SK-N-DZ (cell line): Measurements from ENCODE around the gene SUCNR1. TPM values are rescaled to one million over a fixed set of nuclear protein-coding genes. Genes with fewer than 3 reads are reported as not detected.
A peak's percentile ranks its signal among the peaks of the same experiment; 100 is the strongest.
"Not testable (repeated sequence)": the region's sequence is repeated elsewhere in the genome, so short reads cannot be mapped to it uniquely, and the experiment has no call there.

Source experiments
- DNase-seq: peaks from one replicate; pipeline ENCODE4 v3.0.0-alpha.2; 2015; ENCODE audit warnings: low spot score
- polyA plus RNA-seq, 2 experiments: library from polyadenylated mRNA; depleted of rRNA; stranded (reverse); fragments of >200 nt; gene quantifications; 2 replicates each; pipeline ENCODE4 v1.2.3, GENCODE V29; 2014

SUCNR1 gene, protein sequence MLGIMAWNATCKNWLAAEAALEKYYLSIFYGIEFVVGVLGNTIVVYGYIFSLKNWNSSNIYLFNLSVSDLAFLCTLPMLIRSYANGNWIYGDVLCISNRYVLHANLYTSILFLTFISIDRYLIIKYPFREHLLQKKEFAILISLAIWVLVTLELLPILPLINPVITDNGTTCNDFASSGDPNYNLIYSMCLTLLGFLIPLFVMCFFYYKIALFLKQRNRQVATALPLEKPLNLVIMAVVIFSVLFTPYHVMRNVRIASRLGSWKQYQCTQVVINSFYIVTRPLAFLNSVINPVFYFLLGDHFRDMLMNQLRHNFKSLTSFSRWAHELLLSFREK
- not detected in 2 replicates for polyA plus RNA-seq (2014; cell fraction: cytosol; rRNA removed)
- not detected in 2 replicates for polyA plus RNA-seq (2014; cell fraction: nucleus; rRNA removed)

- no peak for DNase-seq
These were observed at the start of gene SUCNR1 for GRCh38 chr3:151873398-151873797. SUCNR1 (plus strand) TSS chr3:151873643; CDS start chr3:151879893, 6,250 bp downstream.

GRCh38 chr3:151827816-151828215 is 45.6 kb upstream of the SUCNR1 start:
- no peak for DNase-seq

DNA sequence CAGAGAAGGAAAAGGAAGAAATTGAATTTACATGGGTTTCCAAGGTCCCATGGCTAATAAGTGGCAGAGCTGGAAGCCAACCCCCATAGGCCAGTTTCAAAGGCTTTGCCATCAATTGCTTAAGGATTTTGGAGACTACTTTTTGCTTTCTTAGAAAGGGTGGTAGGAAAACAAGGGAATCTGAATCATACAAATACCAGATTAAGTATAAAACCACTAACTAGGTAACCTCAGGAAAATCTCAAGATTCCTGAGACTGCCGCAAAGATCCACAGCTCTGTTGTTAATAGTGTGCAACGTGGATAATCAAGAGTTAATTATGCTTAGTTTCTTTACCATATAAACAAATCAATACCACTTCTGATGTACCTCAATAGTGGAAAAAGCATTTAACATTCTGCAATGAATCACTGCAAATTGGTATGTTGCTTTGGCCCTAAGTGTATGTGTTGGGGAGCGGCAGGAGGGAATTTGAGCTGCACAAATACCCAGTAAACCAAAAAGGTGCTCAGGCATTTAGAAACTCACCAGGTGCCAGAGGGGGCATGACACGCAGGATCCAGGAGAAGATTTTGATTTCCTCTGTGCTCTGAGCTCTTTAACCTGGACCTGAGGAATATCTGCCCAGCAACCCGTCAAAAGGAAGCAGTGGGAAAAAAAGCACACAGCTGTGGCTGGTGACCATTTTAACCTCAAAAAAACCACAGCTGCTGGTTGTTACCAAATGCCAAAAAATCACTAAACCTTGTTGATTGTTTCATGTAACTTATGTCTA is 37.5 kb upstream of the SUCNR1 start:
- no peak for DNase-seq

GRCh38 chr3:151837057-151837456 is 36.4 kb upstream of the SUCNR1 start:
- peak; percentile 14 for DNase-seq

DNA sequence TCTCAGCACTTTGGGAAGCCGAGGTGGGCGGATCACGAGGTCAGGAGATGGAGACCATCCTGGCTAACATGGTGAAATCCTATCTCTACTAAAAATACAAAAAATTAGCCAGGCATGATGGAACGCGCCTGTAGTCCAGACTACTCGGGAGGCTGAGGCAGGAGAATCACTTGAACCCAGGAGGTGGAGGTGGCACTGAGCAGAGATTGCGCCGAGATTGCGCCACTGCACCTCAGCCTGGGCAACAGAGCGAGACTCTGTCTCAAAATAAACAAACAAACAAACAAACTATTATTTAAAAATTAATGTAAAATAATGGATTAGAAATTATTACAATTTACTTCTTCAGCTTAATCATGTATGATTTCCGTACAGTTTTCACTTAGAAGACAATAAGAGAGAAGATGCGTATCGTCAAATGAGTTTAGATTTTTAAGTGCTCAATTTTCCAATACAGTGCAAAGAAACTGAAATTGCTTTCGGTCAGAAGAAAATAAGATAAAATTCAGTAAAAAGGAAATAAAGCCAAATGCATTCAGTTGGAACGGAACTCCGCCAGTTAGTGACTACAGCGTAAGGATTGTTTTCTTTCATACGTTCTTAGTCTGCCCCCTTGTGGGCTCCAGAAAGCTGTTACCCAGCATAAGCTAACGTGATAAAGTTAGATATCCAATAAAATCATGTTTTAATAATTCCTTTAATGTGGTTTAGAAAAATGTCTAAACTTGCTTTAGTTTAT is 34.7 kb upstream of the SUCNR1 start:
- DNase-seq = peak; percentile 80

DNA sequence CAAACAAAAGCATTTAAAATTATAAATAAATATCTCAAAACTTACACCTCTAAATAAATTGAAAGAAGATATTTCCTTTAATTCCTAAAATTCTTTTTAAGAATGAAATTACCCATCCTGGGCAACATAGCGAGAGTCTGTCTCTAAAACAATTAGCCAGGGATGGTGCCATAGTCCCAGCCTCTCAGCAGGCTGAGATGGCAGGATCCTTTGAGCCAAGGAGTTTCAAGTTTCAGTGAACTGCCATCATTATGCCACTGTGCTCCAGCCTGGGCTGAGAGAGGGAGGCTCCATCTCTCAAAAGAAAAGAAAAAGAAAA is 34.2 kb upstream of the SUCNR1 start:
- DNase-seq = no peak

DNA sequence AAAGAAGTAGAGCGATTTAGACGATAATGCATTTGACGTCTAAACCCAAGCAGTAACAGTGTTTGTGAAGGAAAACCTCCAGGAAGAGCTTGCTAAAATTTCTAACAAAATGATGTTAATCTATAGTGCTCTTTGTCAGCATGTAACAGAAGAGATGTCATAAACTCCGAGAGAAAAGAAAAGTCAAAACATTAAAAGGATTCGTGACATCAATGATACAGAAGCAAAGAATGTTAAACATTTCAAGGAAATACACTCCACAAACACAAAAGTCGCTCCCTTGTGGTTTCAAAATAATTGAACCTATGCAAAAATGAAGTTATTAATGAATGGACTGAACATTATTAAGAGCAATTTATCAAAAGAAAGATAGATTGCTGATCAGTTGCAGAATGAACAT is 31.6 kb upstream of the SUCNR1 start:
- DNase-seq = no peak

- DNase-seq = no peak
These were observed 30.2 kb upstream of the SUCNR1 start for GRCh38 chr3:151843275-151843674.

DNA sequence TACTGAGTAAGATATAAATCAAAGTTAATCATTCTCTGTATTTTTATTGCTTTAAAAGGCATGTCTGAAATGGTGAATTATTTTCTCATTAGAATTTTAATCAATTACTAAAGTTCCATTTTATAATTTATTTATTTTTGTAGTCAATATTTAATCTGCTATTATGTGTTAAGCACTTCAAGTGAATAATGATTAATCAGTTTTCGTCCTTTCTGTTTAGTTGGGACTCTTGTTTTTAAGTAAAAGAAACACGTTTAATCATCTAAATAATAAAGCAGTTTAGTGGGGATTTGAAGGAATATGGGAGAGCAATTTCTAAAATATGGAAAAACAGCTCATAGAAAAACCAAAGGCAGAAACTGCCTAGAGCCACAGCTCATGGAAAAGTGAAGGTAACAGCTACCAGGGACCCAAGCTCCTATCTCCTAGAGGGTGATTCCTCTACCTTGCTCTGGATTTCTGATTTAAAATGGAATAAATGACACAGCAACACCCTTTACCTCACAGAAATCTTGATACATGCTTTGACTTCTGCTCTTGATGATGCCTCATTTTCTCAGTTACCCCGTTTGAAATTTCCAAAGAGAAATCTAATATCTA is 28.0 kb upstream of the SUCNR1 start:
- DNase-seq = no peak

DNA sequence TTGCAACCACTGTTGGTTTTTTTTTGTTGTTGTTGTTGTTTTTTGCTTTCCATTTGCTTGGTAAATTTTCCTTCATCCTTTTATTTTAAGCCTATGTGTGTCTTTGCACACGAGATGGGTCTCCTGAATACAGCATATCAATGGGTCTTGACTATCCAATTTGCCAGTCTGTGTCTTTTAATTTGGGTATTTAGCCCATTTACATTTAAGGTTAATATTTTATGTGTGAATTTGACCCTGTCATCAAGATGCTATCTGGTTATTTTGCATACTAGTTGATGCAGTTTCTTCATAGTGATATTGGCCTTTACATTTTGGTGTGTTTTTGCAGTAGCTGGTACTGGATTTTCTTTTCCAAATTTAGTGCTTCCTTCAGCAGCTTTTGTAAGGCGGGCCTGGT is 23.4 kb upstream of the SUCNR1 start:
- DNase-seq = not testable (repeated sequence)

DNA sequence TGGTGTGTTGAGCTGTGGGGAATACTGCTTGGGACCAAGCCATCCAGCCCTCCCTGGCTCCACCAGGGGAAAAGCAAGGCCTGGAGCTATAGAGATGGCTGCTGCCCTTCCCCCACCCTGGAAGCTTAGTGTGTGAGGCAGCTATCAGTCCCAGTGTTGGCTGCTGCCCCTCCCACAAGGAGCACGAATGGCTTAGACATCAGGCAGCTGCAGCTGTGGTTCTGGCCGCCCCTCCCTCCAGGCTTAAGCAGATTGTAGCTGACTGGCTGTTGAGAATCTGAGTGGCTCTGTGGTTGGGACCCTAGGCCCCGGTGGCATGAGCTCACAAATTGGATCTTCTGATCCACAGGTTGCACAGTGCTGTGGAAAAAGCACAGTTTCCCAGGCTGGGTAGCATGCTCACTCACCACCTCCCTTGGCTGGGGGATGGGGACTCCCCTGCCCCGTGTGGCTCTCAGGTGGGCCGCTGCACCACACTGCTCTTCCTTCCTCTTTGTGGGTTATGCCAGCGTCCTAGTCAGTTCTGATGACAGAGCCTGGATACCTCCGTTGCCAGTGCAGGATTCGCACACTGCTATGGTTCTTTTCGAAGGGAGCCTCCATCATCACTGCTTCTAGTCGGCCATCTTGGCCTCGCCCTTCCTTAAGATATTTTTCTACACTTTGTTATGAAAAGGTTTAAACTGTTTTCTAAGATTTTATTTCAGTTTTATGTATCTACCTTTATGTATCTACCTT is 21.2 kb upstream of the SUCNR1 start:
- DNase-seq = peak; percentile 16

DNA sequence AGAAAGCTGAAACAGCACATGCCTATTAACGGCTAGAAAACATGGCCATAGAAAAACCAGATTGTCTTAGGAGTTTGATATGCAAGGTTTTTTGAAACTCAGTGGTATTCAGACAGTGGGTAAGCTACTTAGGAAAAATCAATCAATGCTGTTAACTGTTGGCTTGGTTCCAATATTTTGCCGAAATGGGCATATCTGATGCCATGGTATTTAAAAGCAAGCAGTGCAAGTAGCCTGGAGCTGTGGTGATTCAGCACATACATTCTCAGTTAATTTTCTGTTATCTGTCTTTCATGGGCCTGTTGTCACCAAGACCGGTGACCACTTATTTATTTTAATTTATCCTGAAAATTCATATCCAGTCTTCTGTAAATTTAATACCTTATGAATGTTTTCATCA is 17.3 kb upstream of the SUCNR1 start:
- no peak for DNase-seq

GRCh38 chr3:151856641-151857040 is 16.8 kb upstream of the SUCNR1 start:
- DNase-seq = no peak

DNA sequence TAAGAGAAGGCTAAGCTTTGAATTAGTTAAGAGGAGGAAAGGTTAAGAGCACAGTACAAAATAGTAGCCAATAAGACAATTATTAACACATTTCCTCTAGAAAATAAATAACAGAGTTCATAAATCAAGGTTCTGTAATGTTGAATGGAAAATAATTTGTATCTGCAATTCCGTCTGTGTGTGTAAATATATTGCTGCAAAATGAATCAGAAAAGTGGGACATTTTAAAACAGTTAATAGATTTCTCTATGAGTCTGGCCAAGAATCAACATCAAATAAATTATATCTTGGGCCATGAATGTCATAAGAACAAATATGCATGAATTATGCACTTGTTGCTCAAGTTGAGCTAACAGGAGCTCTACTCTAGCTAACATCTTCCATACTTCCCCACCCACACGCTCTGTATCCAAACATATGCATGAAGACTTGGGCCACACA is 14.2 kb upstream of the SUCNR1 start:
- no peak for DNase-seq

DNA sequence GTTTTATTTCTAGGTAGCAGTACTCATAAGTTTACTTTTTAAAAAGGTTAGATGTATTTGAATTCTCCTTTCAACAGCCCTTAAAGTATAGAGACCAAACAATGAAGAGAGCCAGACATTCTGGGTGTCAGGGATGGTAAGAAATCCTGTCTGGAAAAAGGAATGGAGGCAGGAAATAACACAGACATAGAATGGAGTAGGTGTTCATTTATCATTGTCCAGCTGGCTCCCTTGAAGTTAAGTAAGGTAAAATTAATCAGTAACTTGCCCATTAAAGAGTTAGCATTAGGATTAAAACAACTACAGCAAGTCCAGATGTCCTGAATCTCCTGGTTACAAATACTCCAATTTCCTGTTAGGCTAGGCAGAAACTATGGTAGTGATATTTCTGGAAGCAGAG is 13.5 kb upstream of the SUCNR1 start:
- no peak for DNase-seq

DNA sequence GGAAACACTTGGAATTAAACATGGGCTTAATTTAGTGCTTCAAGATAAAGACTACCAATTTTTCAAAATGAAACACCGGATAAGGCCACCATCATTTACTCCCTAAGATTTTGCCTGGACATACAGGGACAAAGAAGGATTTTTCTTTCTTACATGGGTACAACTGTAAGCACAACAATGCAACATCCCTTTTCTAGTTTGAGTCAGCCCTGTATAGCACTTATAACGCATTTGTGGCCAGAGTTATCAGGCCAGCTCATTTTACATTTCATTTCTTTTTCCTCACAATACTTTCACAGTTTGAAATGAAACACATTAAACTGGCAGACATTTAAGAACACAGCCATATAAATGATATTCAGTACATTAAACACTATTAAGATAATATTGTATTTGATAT is 9.8 kb upstream of the SUCNR1 start:
- DNase-seq = no peak

DNA sequence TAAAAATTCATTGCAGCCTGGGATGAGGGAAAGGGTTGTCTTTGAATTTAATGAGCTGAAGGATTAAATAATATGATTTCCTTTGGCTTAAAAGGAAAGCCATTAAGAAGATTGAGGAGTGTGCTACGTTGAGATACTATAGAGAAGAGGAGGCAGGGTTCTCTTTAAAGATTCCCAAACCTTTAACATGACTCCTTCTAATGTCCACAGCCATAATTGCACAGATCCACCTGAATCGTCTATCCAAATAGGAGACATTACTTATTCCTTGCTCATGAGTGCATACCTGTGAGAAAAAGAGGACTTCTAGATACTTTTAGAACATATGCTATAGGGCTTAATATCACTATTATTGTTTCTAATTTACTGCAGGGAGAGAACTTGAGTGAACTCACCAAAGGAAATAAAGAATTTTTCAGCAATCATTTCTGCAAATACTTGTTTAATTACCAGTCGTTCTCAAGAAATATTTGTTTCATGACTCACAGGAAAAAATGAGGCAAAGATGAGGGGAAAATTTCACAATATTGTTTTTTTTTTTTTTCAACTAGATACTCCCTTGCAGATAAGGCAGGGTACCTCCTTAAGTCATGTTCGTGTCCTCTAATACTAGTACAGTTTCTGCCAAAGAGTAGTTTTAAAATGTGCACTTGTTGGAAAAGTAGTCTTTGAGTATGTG is 8.9 kb upstream of the SUCNR1 start:
- no peak for DNase-seq

DNA sequence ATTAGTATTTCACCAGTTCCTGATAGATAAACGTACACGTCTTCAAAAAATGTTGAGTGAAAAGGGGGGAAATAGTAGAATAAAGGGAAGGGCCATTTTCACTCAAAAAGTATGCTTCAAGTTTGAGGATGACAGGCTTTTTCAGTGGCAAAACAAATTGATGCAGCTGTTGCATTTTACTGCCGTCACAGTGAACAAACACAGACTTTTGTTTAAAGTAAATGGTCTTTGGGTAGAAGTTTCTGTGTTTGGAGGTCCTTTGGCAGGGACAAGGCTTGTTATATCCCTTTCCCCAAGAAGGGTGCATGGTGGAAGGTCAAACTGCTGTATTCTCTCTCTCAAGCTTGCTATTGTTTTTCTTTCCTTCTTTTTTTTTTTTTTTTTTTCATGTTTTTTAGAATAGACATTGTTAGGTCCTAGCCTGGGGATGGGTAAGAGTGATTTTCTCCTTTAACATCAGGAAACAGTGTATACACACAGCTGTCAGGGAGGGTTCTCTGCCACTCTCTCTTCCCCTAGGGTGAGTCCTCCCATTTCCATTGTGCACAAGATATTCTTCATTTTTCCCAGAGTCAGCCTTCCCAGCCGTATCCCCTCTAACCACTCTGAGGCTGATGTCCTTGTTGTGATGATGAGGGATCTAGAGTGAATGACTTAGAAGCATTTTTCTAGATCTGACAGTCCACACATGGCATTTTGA is 6.6 kb upstream of the SUCNR1 start:
- DNase-seq = no peak

DNA sequence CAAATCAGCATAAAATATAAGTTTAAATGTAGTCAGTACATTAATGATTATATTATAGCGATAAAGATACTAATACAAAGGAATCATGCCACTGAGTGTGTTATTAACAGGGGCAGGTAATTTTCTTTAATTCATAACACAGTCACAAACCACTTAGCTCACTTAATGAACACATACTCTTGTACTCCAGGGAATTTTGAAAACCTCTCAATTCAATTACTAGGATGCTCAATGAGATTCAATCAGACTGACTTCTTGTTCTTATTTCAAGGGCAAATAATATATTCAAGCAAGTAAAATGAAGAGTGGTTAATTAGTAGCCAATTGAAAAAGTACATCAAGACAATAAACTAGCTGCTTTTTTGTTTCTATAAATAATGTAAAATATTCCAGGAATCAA is 5.8 kb upstream of the SUCNR1 start:
- no peak for DNase-seq

GRCh38 chr3:151869181-151869580 is 4.3 kb upstream of the SUCNR1 start:
- no peak for DNase-seq
